Fibroblast of skin of left quadriceps (primary cell): ENCODE results near the gene ZNF35.

Source experiments
- DNase-seq, 2 experiments: peaks; one replicate each; pipeline ENCODE4 v3.0.0-alpha.2; 2013; ENCODE audit warnings: low read depth in 2 of 2

Gene ZNF35

GRCh38 chr3:44685128-44685800, 36.7 kb downstream of the ZNF35 start:
- peak; percentile 61 to 66 for DNase-seq

- DNase-seq = no peak
Observed at GRCh38 chr3:44687898-44688297, 39.4 kb downstream of the ZNF35 start.
